ENCODE results near the gene C1S. TPM values are rescaled to one million over a fixed set of nuclear protein-coding genes. Genes with fewer than 3 reads are reported as not detected.

Gene C1S
- total and polyA plus RNA-seq, 9 of the 15 experiments (the other 6 are each of a cell fraction or from before 2014, with no cell fraction given), result 0.08 to 0.84 (median 0.27) TPM

DNA sequence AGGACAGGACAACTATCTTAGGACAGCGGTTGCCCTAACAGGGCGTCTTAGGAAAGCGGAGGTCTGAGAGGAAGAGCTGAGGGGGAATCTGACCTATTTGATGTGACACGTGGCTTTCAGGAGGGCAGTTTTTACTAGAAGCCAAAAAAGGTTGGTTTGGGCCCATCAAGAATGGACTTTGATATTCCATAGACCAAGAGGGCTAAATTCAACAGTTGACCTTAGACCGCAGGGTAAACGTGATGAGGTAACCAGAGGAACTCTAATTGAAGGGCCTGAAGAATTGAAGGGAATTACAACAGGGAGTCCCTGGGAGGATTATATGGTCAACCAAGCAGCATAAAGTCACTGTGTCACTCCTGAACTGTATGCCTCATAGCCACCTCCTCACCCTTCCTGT, 11.5 kb downstream of the C1S start:
- no peak overlapping the region for H3K4me2 ChIP-seq (ENCODE audit: insufficient read depth, low read length)
- intact Hi-C loops (cut with micrococcal nuclease), result no loop called here
- H3K27me3 ChIP-seq (ENCODE audit: control insufficient read depth in 2 of 2, insufficient read depth in 2 of 2, low read length in 2 of 2), result peaks cover 0 to 3% of the 10 kb centered on the region in 2 experiments; a peak in 1 of 5 replicates
- H4K20me1 ChIP-seq (replicated peaks; ENCODE audit: control insufficient read depth, insufficient read depth, low read length), result no peaks in the 10 kb centered on the region
- no peak overlapping the region for H3K27ac ChIP-seq (ENCODE audit: extremely low read depth, low read depth, low read length)
- peaks cover 5 to 14% of the 10 kb centered on the region in 2 experiments; a peak in 3 of 5 replicates for H3K4me1 ChIP-seq (replicated peaks in 1 of 2; ENCODE audit: control insufficient read depth in 2 of 2, insufficient read depth in 2 of 2, low read length in 2 of 2)
- BruUV-seq (replicated peaks), result no TSS peak
- 63% methylated on average over 5 of the region's 6 CpGs for WGBS (ENCODE audit: insufficient coverage, low coverage, missing lambda C conversion rate)
- no peak overlapping the region for H2AFZ ChIP-seq (ENCODE audit: low read depth, low read length)
- POLR2A ChIA-PET, result no interaction called here
- DNase-seq (ENCODE audit: extremely low read depth in 1 of 4, low spot score in 3 of 4) (no peak), FAIRE-seq (no peak), ATAC-seq (no peak)
- CTCF ChIA-PET (ENCODE audit: low intra/inter-chr PET ratio), result no interaction called here
- H3K4me3 ChIP-seq, result no peak overlapping the region
- H3K9ac ChIP-seq (ENCODE audit: insufficient read depth in 1 of 2, low read depth in 2 of 2, low read length in 2 of 2), result no peak overlapping the region
- H3K79me2 ChIP-seq (ENCODE audit: control insufficient read depth, insufficient read depth, low read length), result no peaks in the 10 kb centered on the region
- no peaks in the 10 kb centered on the region for H3K36me3 ChIP-seq (ENCODE audit: control insufficient read depth, insufficient read depth, low read length)
- H3K9me1 ChIP-seq (ENCODE audit: control insufficient read depth, insufficient read depth, low read length), result no peaks in the 10 kb centered on the region
- H3K9me3 ChIP-seq (replicated peaks; ENCODE audit: control insufficient read depth, insufficient read depth, low read depth, low read length), result no peaks in the 10 kb centered on the region
- in situ Hi-C loops (cut with MboI), result no loop called here
- TF ChIP-seq, protein P1, sequence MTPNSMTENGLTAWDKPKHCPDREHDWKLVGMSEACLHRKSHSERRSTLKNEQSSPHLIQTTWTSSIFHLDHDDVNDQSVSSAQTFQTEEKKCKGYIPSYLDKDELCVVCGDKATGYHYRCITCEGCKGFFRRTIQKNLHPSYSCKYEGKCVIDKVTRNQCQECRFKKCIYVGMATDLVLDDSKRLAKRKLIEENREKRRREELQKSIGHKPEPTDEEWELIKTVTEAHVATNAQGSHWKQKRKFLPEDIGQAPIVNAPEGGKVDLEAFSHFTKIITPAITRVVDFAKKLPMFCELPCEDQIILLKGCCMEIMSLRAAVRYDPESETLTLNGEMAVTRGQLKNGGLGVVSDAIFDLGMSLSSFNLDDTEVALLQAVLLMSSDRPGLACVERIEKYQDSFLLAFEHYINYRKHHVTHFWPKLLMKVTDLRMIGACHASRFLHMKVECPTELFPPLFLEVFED (CRISPR knock-in tag; conservative IDR thresholded peaks at IDR 0.05), result no peak
- TF ChIP-seq, protein P2, sequence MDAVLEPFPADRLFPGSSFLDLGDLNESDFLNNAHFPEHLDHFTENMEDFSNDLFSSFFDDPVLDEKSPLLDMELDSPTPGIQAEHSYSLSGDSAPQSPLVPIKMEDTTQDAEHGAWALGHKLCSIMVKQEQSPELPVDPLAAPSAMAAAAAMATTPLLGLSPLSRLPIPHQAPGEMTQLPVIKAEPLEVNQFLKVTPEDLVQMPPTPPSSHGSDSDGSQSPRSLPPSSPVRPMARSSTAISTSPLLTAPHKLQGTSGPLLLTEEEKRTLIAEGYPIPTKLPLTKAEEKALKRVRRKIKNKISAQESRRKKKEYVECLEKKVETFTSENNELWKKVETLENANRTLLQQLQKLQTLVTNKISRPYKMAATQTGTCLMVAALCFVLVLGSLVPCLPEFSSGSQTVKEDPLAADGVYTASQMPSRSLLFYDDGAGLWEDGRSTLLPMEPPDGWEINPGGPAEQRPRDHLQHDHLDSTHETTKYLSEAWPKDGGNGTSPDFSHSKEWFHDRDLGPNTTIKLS (IDR thresholded peaks at IDR 0.05; ENCODE audit: borderline replicate concordance, low read depth), result no peak
- TF ChIP-seq, protein P3, sequence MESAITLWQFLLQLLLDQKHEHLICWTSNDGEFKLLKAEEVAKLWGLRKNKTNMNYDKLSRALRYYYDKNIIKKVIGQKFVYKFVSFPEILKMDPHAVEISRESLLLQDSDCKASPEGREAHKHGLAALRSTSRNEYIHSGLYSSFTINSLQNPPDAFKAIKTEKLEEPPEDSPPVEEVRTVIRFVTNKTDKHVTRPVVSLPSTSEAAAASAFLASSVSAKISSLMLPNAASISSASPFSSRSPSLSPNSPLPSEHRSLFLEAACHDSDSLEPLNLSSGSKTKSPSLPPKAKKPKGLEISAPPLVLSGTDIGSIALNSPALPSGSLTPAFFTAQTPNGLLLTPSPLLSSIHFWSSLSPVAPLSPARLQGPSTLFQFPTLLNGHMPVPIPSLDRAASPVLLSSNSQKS (CRISPR knock-in tag; IDR thresholded peaks at IDR 0.05), result no peak
- TF ChIP-seq FUS (optimal IDR thresholded peaks at IDR 0.05; ENCODE audit: low read depth, low read length), result no peak
- no peak for TF ChIP-seq DDX20 (tag; IDR thresholded peaks at IDR 0.05; ENCODE audit: low read depth)
- no peak for TF ChIP-seq PHF8 (IDR thresholded peaks at IDR 0.05; ENCODE audit: borderline replicate concordance, low read length)
- no peak for TF ChIP-seq C11orf30 (IDR thresholded peaks at IDR 0.05; ENCODE audit: low read depth)
- no peak for TF ChIP-seq NFIX (CRISPR knock-in tag; IDR thresholded peaks at IDR 0.05; ENCODE audit: low read depth)
- TF ChIP-seq, protein P4, sequence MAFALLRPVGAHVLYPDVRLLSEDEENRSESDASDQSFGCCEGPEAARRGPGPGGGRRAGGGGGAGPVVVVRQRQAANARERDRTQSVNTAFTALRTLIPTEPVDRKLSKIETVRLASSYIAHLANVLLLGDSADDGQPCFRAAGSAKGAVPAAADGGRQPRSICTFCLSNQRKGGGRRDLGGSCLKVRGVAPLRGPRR (CRISPR knock-in tag; IDR thresholded peaks at IDR 0.05), result no peak
- no peak for TF ChIP-seq CC2D1A (IDR thresholded peaks at IDR 0.05)
- TF ChIP-seq, protein P5, sequence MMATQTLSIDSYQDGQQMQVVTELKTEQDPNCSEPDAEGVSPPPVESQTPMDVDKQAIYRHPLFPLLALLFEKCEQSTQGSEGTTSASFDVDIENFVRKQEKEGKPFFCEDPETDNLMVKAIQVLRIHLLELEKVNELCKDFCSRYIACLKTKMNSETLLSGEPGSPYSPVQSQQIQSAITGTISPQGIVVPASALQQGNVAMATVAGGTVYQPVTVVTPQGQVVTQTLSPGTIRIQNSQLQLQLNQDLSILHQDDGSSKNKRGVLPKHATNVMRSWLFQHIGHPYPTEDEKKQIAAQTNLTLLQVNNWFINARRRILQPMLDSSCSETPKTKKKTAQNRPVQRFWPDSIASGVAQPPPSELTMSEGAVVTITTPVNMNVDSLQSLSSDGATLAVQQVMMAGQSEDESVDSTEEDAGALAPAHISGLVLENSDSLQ (IDR thresholded peaks at IDR 0.05), result no peak
- TF ChIP-seq TEAD1 (CRISPR knock-in tag; IDR thresholded peaks at IDR 0.05), result no peak
- no peak for TF ChIP-seq ZNF668 (CRISPR knock-in tag; IDR thresholded peaks at IDR 0.05)
- TF ChIP-seq ESRRA (IDR thresholded peaks at IDR 0.05; ENCODE audit: borderline replicate concordance, low read depth), result no peak
- TF ChIP-seq, protein P6, sequence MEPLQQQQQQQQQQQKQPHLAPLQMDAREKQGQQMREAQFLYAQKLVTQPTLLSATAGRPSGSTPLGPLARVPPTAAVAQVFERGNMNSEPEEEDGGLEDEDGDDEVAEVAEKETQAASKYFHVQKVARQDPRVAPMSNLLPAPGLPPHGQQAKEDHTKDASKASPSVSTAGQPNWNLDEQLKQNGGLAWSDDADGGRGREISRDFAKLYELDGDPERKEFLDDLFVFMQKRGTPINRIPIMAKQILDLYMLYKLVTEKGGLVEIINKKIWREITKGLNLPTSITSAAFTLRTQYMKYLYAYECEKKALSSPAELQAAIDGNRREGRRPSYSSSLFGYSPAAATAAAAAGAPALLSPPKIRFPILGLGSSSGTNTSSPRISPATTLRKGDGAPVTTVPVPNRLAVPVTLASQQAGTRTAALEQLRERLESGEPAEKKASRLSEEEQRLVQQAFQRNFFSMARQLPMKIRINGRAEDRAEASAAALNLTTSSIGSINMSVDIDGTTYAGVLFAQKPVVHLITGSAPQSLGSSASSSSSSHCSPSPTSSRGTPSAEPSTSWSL (CRISPR knock-in tag; IDR thresholded peaks at IDR 0.05; ENCODE audit: borderline replicate concordance), result no peak
- TF ChIP-seq NCOA2 (IDR thresholded peaks at IDR 0.05; ENCODE audit: partially characterized antibody in 2 of 2), result no peak

All from K562 (cell line).